Effector memory CD8-positive, alpha-beta T cell (primary cell): ENCODE results near the gene ZFHX3.

ENCODE experiments used
- ATAC-seq: fragments of 150-1000 bp; cut with Tn5 transposase; replicated peaks from 2 replicates; pipeline ENCODE4 v1.10.0; 2021; ENCODE audit warnings: mild to moderate bottlenecking, moderate library complexity
- DNase-seq, 3 experiments: peaks; one replicate each; pipeline ENCODE4 v3.0.0; 2021
- H3K27ac Mint-ChIP-seq, 2 donors: one replicate each; pipeline ENCODE4 v1.8.0; 2022; ENCODE audit warnings: mild to moderate bottlenecking in 2 of 2, mixed read lengths in 2 of 2, moderate library complexity in 2 of 2
- H3K27me3 Mint-ChIP-seq, 2 donors: one replicate each; pipeline ENCODE4 v1.8.0; 2022; ENCODE audit warnings: mixed read lengths in 2 of 2
- H3K36me3 Mint-ChIP-seq: one replicate; pipeline ENCODE4 v1.8.0; 2022; ENCODE audit warnings: mild to moderate bottlenecking, moderate library complexity, mixed read lengths; ENCODE audit not compliant: insufficient read depth
- H3K4me1 Mint-ChIP-seq, 2 donors: one replicate each; pipeline ENCODE4 v1.8.0; 2022; ENCODE audit warnings: low read depth in 2 of 2, mixed read lengths in 2 of 2
- H3K4me3 Mint-ChIP-seq, 2 donors: one replicate each; pipeline ENCODE4 v1.8.0; 2022; ENCODE audit warnings: mild to moderate bottlenecking in 2 of 2, mixed read lengths in 2 of 2, moderate library complexity in 2 of 2
- H3K9me3 Mint-ChIP-seq, 2 donors: one replicate each; pipeline ENCODE4 v1.8.0; 2022; ENCODE audit warnings: mixed read lengths in 2 of 2

The ZFHX3 gene

DNA sequence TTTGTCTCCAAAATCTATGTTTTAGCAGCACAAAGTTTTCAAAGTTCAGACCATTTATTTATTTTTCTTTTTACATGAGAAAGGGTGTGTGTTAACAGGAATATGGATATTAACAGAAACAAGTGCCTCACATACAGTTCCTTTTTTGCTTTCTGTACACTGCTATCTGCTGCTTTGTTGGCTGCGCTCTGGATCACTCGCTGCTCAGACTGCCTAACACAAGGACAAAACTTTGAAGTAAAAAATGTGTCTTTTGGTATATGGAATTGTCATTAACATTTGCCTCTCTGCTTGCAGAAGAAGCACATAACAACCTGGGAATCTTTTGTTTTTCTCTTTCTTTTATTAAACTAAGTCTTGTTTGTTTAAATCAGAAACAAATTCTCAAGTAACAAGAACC is 262.8 kb downstream of the ZFHX3 start:
- H3K4me3 Mint-ChIP-seq = no peak overlapping the region

GRCh38 chr16:72783716-72784318 is 264.1 kb downstream of the ZFHX3 start:
- DNase-seq (no peak), ATAC-seq (no peak)
- Mint-ChIP-seq H3K27ac (no peak overlapping the region), H3K4me1 (peaks cover 6 to 8% of the 10 kb centered on the region in 2 donors), H3K9me3 (no peaks in the 10 kb centered on the region), H3K36me3 (peaks cover 7% of the 10 kb centered on the region), H3K27me3 (peaks cover 30 to 40% of the 10 kb centered on the region in 2 donors), H3K4me3 (no peak overlapping the region)

More for the DNA sequence above, 262.8 kb downstream of the ZFHX3 start:
- no peaks in the 10 kb centered on the region for H3K9me3 Mint-ChIP-seq
- no peak overlapping the region for H3K27ac Mint-ChIP-seq
- DNase-seq (no peak), ATAC-seq (no peak)
- peaks cover 36 to 53% of the 10 kb centered on the region in 2 donors for H3K27me3 Mint-ChIP-seq
- peaks cover 7% of the 10 kb centered on the region for H3K36me3 Mint-ChIP-seq
- peaks cover 6 to 8% of the 10 kb centered on the region in 2 donors for H3K4me1 Mint-ChIP-seq

DNA sequence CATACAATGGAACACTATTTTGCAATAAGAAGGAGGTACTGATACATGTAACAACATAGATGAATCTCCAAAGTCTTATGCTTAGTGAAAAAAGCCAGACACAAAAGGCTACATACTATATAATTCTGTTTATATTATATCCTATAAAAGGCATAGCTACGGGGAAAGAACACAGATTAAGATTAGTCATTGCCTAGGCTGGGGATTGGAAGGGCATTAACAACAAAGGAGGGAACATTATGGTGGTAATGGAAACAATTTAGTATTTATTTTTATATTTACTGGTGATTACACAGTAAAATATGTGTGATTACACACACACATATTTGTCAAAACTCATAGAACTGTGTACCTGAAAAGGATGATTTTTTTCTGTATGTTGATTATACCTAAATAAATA is 278.1 kb downstream of the ZFHX3 start:
- no peak for DNase-seq
- no peak overlapping the region for H3K27ac Mint-ChIP-seq
- no peaks in the 10 kb centered on the region for H3K27me3 Mint-ChIP-seq
- no peak overlapping the region for H3K4me3 Mint-ChIP-seq
- no peaks in the 10 kb centered on the region for H3K36me3 Mint-ChIP-seq
- H3K9me3 Mint-ChIP-seq = peaks cover 0 to 3% of the 10 kb centered on the region in 2 donors
- ATAC-seq = no peak
- no peaks in the 10 kb centered on the region for H3K4me1 Mint-ChIP-seq

DNA sequence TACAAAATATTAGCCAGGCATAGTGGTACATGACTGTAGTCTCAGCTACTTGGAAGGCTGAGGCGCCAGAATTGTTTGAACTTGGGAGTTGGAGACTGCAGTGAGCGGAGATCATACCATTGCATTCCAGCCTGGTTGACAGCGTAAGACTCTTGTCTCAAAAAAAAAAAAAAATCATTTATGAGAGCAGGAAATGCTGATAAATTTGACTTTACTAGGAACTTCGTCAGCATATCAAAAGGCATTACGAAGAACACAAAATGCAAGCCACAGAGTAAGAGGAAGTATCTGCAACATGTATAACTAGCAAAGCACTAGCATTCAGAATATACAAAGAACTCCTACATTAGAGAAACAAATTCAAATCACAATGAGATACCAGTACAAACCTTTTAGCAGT is 279.3 kb downstream of the ZFHX3 start:
- no peak for ATAC-seq
- DNase-seq = no peak
- H3K36me3 Mint-ChIP-seq = no peaks in the 10 kb centered on the region
- H3K4me1 Mint-ChIP-seq = no peaks in the 10 kb centered on the region
- peaks cover 0 to 3% of the 10 kb centered on the region in 2 donors for H3K9me3 Mint-ChIP-seq
- H3K27ac Mint-ChIP-seq = no peak overlapping the region
- H3K4me3 Mint-ChIP-seq = no peak overlapping the region
- H3K27me3 Mint-ChIP-seq = no peaks in the 10 kb centered on the region

DNA sequence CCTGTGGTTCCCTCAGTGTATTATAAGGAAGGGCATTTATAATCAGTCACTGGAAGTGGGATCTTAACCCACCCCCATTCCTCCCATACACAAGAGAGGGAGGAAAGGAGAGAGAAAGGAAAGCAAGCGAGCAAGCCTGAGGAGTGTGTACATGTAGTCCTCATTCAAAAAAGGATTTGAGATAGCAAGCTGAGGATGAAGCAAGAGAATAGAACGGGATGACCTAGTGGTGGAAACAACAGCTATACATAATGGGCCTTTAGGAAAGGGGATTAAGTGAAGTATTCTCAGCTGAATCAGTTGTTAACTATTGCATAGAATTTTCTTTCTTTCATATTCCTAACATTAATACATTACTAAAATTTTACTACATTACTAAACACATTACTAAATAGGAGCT is 281.4 kb downstream of the ZFHX3 start:
- no peak overlapping the region for H3K4me3 Mint-ChIP-seq
- peaks cover 0 to 3% of the 10 kb centered on the region in 2 donors for H3K9me3 Mint-ChIP-seq
- no peaks in the 10 kb centered on the region for H3K36me3 Mint-ChIP-seq
- H3K27ac Mint-ChIP-seq = no peak overlapping the region
- ATAC-seq (no peak), DNase-seq (no peak)
- H3K27me3 Mint-ChIP-seq = no peaks in the 10 kb centered on the region
- no peaks in the 10 kb centered on the region for H3K4me1 Mint-ChIP-seq

DNA sequence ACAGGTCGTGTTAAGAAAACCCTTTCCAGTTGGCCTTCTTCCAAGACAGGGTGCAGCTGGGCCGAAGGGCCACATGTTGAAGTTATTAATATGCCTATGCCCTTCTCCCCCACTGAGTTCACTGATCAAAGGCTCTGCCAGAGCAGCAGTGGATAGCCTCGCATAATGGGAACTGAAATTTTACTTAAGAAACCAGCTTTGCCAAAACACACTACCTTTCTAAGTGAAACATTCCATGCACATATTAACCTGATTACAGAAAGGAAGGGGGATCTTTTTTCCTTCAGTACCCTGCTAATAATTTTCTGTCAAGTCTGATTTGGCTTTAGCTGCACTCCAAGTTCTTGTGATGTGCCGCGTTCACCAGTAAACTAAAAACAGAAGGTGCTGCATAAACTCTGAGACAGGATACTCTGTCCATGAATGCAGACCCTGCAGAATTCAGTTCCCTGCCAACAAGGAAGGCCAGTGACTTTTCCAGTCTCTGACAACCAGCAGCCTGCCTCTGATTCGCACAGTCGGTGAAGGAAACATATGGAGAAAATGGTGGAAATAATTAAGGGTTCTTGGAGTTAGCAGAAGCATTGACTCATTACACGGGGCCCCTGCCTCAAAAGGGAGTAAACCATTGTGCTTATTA is 283.8 kb downstream of the ZFHX3 start:
- DNase-seq (no peak), ATAC-seq (no peak)
- no peak overlapping the region for H3K4me3 Mint-ChIP-seq
- H3K27ac Mint-ChIP-seq = no peak overlapping the region
- H3K4me1 Mint-ChIP-seq = no peaks in the 10 kb centered on the region
- H3K9me3 Mint-ChIP-seq = no peaks in the 10 kb centered on the region
- H3K27me3 Mint-ChIP-seq = no peaks in the 10 kb centered on the region
- H3K36me3 Mint-ChIP-seq = no peaks in the 10 kb centered on the region

GRCh38 chr16:72760581-72760980 is 287.3 kb downstream of the ZFHX3 start:
- peaks cover 0 to 9% of the 10 kb centered on the region in 2 donors for H3K9me3 Mint-ChIP-seq
- H3K27ac Mint-ChIP-seq = no peak overlapping the region
- H3K36me3 Mint-ChIP-seq = no peaks in the 10 kb centered on the region
- no peaks in the 10 kb centered on the region for H3K27me3 Mint-ChIP-seq
- H3K4me1 Mint-ChIP-seq = no peaks in the 10 kb centered on the region
- no peak overlapping the region for H3K4me3 Mint-ChIP-seq
- no peak for ATAC-seq
- DNase-seq = no peak

GRCh38 chr16:72753881-72754280 is 294.0 kb downstream of the ZFHX3 start:
- ATAC-seq (no peak), DNase-seq (no peak)
- Mint-ChIP-seq H3K4me3 (no peak overlapping the region), H3K27ac (no peak overlapping the region), H3K27me3 (no peaks in the 10 kb centered on the region), H3K36me3 (no peaks in the 10 kb centered on the region), H3K9me3 (peaks cover 3 to 9% of the 10 kb centered on the region in 2 donors), H3K4me1 (no peaks in the 10 kb centered on the region)

- Mint-ChIP-seq H3K36me3 (no peaks in the 10 kb centered on the region), H3K27ac (no peak overlapping the region), H3K4me1 (no peaks in the 10 kb centered on the region), H3K27me3 (no peaks in the 10 kb centered on the region), H3K9me3 (peaks cover 0 to 3% of the 10 kb centered on the region in 2 donors), H3K4me3 (no peak overlapping the region)
- DNase-seq (no peak), ATAC-seq (no peak)
Measured at GRCh38 chr16:72752004-72752695, 295.8 kb downstream of the ZFHX3 start.

DNA sequence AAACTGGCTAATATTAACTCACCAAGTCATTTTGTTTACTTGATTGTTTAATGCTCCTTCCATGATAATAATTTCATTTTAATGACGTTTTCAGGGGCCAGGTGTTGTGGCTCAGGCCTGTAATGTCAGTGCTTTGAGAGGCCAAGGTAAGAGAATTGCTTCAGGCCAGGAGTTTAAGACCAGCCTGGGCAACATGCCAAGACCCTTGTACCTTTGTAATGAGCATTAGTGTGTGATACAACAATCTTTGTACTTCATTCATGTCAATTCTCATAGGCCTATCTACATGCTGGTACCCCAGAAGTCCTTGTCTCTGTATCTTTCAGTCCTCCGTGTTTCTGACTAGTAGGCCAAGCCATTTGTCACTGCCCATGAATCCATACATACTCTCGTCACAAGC is 296.9 kb downstream of the ZFHX3 start:
- Mint-ChIP-seq H3K27me3 (no peaks in the 10 kb centered on the region), H3K4me1 (no peaks in the 10 kb centered on the region), H3K4me3 (no peak overlapping the region), H3K36me3 (no peaks in the 10 kb centered on the region), H3K9me3 (peaks cover 0 to 3% of the 10 kb centered on the region in 2 donors), H3K27ac (no peak overlapping the region)
- DNase-seq (no peak), ATAC-seq (no peak)

DNA sequence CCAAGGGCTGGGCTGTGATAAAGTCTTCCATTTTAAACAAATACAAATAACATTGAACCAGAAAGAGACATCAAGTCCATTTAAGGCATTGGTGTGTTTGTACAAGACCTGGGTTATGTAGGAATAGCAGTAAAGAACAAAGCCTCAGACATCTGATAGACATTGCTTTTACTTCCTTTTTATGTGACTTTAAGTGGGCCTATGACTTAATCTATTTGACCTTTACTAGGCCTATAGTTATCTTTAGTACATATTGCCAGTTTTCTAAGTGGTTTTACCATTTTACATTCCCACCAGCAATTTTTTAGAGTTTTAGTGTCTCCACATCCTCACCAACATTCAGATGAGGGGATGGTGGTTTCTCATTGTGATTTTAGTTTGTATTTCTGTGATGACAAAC is 298.8 kb downstream of the ZFHX3 start:
- Mint-ChIP-seq H3K4me1 (no peaks in the 10 kb centered on the region), H3K27me3 (no peaks in the 10 kb centered on the region), H3K4me3 (no peak overlapping the region), H3K9me3 (peaks cover 0 to 3% of the 10 kb centered on the region in 2 donors), H3K36me3 (no peaks in the 10 kb centered on the region), H3K27ac (no peak overlapping the region)
- no peak for DNase-seq
- no peak for ATAC-seq

DNA sequence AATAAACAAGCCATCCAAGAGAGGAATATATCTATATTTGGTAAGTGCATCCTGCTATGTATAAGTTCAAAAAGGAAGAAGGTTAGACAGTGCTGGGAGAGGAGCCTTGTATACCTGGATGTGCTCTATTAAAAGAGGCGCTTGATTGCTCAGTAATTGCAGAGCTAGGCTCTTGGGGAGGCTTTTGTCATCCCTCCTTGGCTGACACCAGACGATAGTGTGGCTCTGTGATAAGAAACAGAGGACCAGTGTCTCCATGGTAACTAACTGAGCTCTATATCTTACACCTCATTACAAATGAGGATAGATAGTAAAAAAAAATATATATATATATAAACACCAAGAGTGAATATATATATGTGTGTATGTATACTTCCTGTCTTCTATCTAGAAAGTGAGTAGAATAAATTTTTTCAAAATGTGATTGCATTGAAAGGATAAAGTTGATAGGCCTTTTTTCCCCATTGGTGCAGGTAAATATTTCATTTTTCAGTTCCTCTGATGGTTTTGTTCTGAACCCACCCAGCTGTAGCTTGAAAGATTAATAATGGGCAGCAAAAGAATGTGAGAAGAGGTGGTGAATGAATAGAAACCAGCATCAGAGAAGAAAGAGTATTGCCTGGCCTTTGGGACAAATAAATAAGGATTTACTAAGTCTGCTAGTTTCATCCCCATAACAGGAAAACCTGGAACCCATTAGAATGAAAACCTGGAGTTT is 303.7 kb downstream of the ZFHX3 start:
- H3K9me3 Mint-ChIP-seq = no peaks in the 10 kb centered on the region
- no peaks in the 10 kb centered on the region for H3K4me1 Mint-ChIP-seq
- no peak for ATAC-seq
- no peaks in the 10 kb centered on the region for H3K27me3 Mint-ChIP-seq
- no peak for DNase-seq
- no peak overlapping the region for H3K27ac Mint-ChIP-seq
- H3K4me3 Mint-ChIP-seq = no peak overlapping the region
- no peaks in the 10 kb centered on the region for H3K36me3 Mint-ChIP-seq

GRCh38 chr16:72743011-72743761 is 304.7 kb downstream of the ZFHX3 start:
- ATAC-seq = no peak
- no peak for DNase-seq
- Mint-ChIP-seq H3K36me3 (no peaks in the 10 kb centered on the region), H3K9me3 (no peaks in the 10 kb centered on the region), H3K27ac (no peak overlapping the region), H3K4me3 (no peak overlapping the region), H3K4me1 (no peaks in the 10 kb centered on the region), H3K27me3 (no peaks in the 10 kb centered on the region)
